Measurements from ENCODE around the gene CAMKK1. TPM values are rescaled to one million over a fixed set of nuclear protein-coding genes. Genes with fewer than 3 reads are reported as not detected.
"Not testable (repeated sequence)": the region's sequence is repeated elsewhere in the genome, so short reads cannot be mapped to it uniquely, and the experiment has no call there.

The CAMKK1 gene
- total and polyA plus RNA-seq, 9 of the 15 experiments (the other 6 are each of a cell fraction or from before 2014, with no cell fraction given) = 0.34 to 7.5 (median 4.9) TPM

GRCh38 chr17:3845621-3846436 lies 47.0 kb downstream of the CAMKK1 start, which contains the start of gene NCBP3 (continued):
- TF ChIP-seq ZNF740 (CRISPR knock-in tag; IDR thresholded peaks at IDR 0.05) (no peak), ZNF740 (tag; IDR thresholded peaks at IDR 0.05) (no peak), ZC3H8 (IDR thresholded peaks at IDR 0.05) (no peak), STAG1 (CRISPR knock-in tag; IDR thresholded peaks at IDR 0.05; ENCODE audit: borderline replicate concordance) (no peak), C11orf30 (IDR thresholded peaks at IDR 0.05; ENCODE audit: low read depth) (peak; percentile 44; the same call in 1 of the 2 replicates)

- H3K27ac ChIP-seq (ENCODE audit: extremely low read depth, low read depth, low read length) = peak overlapping the region; percentile 83
- no peak for FAIRE-seq
- in situ Hi-C loops (cut with MboI) = no loop called here
- ChIA-PET CTCF (ENCODE audit: low intra/inter-chr PET ratio) (no interaction called here), POLR2A (interaction anchor here (0.6 to 0.9 kb wide), 3 partner anchors 9 to 140 kb away, joined by 3 read pairs; no protein-coding TSS in a partner anchor)
- peak overlapping the region; percentile 99 for H3K4me3 ChIP-seq
- H3K4me2 ChIP-seq (ENCODE audit: insufficient read depth, low read length) = peak overlapping the region; percentile 90
- peak in 2 of 4 experiments; percentile 31 to 44 for DNase-seq (ENCODE audit: extremely low read depth in 1 of 4, low spot score in 3 of 4)
- no peak for TF ChIP-seq RBM34 (IDR thresholded peaks at IDR 0.05; ENCODE audit: borderline replicate concordance, insufficient read depth, low read length)
- H3K9ac ChIP-seq (ENCODE audit: insufficient read depth in 1 of 2, low read depth in 2 of 2, low read length in 2 of 2) = peak overlapping the region; percentile 85 to 96
- 0% methylated on average over 7 of the region's 8 CpGs for WGBS (ENCODE audit: insufficient coverage, low coverage, missing lambda C conversion rate)
- H4K20me1 ChIP-seq (replicated peaks; ENCODE audit: control insufficient read depth, insufficient read depth, low read length) = no peaks in the 10 kb centered on the region
- no peaks in the 10 kb centered on the region for H3K9me3 ChIP-seq (replicated peaks; ENCODE audit: control insufficient read depth, insufficient read depth, low read depth, low read length)
- intact Hi-C loops (cut with micrococcal nuclease) = loop anchor here (10.0 kb wide), 3 partner anchors 60 to 230 kb away; no protein-coding TSS in a partner anchor
- peaks cover 2 to 8% of the 10 kb centered on the region in 2 experiments; a peak in 4 of 5 replicates for H3K4me1 ChIP-seq (replicated peaks in 1 of 2; ENCODE audit: control insufficient read depth in 2 of 2, insufficient read depth in 2 of 2, low read length in 2 of 2)
- no peaks in the 10 kb centered on the region for H3K27me3 ChIP-seq (ENCODE audit: control insufficient read depth in 2 of 2, insufficient read depth in 2 of 2, low read length in 2 of 2)
- TSS peak; percentile 62 for BruUV-seq (replicated peaks)
- peak; percentile 8; the same call in 2 of the 3 replicates for ATAC-seq
- H3K9me1 ChIP-seq (ENCODE audit: control insufficient read depth, insufficient read depth, low read length) = no peaks in the 10 kb centered on the region
- peaks cover 40% of the 10 kb centered on the region for H3K36me3 ChIP-seq (ENCODE audit: control insufficient read depth, insufficient read depth, low read length)
- H3K79me2 ChIP-seq (ENCODE audit: control insufficient read depth, insufficient read depth, low read length) = peaks cover 29% of the 10 kb centered on the region
- H2AFZ ChIP-seq (ENCODE audit: low read depth, low read length) = peak overlapping the region; percentile 91; the same call in 1 of the 2 replicates
These were observed 47.6 kb downstream of the CAMKK1 start for GRCh38 chr17:3845291-3845620.

- 90% methylated on average over 15 of the region's 19 CpGs for WGBS (ENCODE audit: insufficient coverage, low coverage, missing lambda C conversion rate)
- POLR2A ChIA-PET = interaction anchor here (0.6 to 1.4 kb wide), 3 partner anchors 8 to 119 kb away, joined by 3 to 5 read pairs (median 3); no protein-coding TSS in a partner anchor
These were observed 48.3 kb downstream of the CAMKK1 start for GRCh38 chr17:3844556-3844955.

More at GRCh38 chr17:3844556-3844955, 48.3 kb downstream of the CAMKK1 start:
- Histone ChIP-seq H3K36me3 (ENCODE audit: control insufficient read depth, insufficient read depth, low read length) (peaks cover 47% of the 10 kb centered on the region), H3K9ac (ENCODE audit: insufficient read depth in 1 of 2, low read depth in 2 of 2, low read length in 2 of 2) (peak overlapping the region in 1 of 2 experiments; percentile 17; a peak in 1 of 4 replicates), H3K79me2 (ENCODE audit: control insufficient read depth, insufficient read depth, low read length) (peaks cover 29% of the 10 kb centered on the region), H3K4me3 (peak overlapping the region; percentile 99; the same call in 1 of the 2 replicates)
- H3K9me1 ChIP-seq (ENCODE audit: control insufficient read depth, insufficient read depth, low read length); FAIRE-seq; H3K27me3 ChIP-seq (ENCODE audit: control insufficient read depth in 2 of 2, insufficient read depth in 2 of 2, low read length in 2 of 2); H3K27ac ChIP-seq (ENCODE audit: extremely low read depth, low read depth, low read length); H3K4me1 ChIP-seq (replicated peaks in 1 of 2; ENCODE audit: control insufficient read depth in 2 of 2, insufficient read depth in 2 of 2, low read length in 2 of 2); DNase-seq (ENCODE audit: extremely low read depth in 1 of 4, low spot score in 3 of 4); H2AFZ ChIP-seq (ENCODE audit: low read depth, low read length); H3K4me2 ChIP-seq (ENCODE audit: insufficient read depth, low read length); ATAC-seq; CTCF ChIA-PET (ENCODE audit: low intra/inter-chr PET ratio); H4K20me1 ChIP-seq (replicated peaks; ENCODE audit: control insufficient read depth, insufficient read depth, low read length); H3K9me3 ChIP-seq (replicated peaks; ENCODE audit: control insufficient read depth, insufficient read depth, low read depth, low read length); in situ Hi-C loops (cut with MboI); BruUV-seq (replicated peaks): not testable (repeated sequence)
- intact Hi-C loops (cut with micrococcal nuclease) = loop anchor here (10.0 kb wide), 3 partner anchors 60 to 230 kb away; no protein-coding TSS in a partner anchor
